HepG2 (cell line): ENCODE data around the gene IGF2BP3. TPM values are rescaled to one million over a fixed set of nuclear protein-coding genes. Genes with fewer than 3 reads are reported as not detected.

Source experiments
- ATF3 ChIP-seq: sonication (generic); formaldehyde crosslinking; IDR thresholded peaks from 2 replicates; pipeline ENCODE4 v1.4.0; 2020; ENCODE audit warnings: missing genetic modification reagents
- BORCS8-MEF2B ChIP-seq: sonication (generic); formaldehyde crosslinking; IDR thresholded peaks from 2 replicates; pipeline ENCODE4 v1.8.0; 2022; ENCODE audit warnings: mild to moderate bottlenecking, missing genetic modification reagents
- CHD2 ChIP-seq: IDR thresholded peaks from 2 replicates; pipeline ENCODE4 v1.6.1; 2011; ENCODE audit warnings: low read depth, low read length, improper control_type of control experiment
- CREBL2 ChIP-seq: sonication (generic); formaldehyde crosslinking; IDR thresholded peaks from 2 replicates; pipeline ENCODE4 v1.8.1; 2023; ENCODE audit warnings: missing genetic modification reagents, mild to moderate bottlenecking, borderline replicate concordance
- EED ChIP-seq: sonication (generic); formaldehyde crosslinking; IDR thresholded peaks from 2 replicates; pipeline ENCODE4 v1.5.0; 2020; ENCODE audit warnings: mild to moderate bottlenecking, missing genetic modification reagents
- FOXA1 ChIP-seq, 2 experiments: fragments of 450-650 bp in 1 of 2; sonication (generic) in 1 of 2; formaldehyde crosslinking in 1 of 2; IDR thresholded peaks; 2 replicates each; pipeline versions ENCODE4 v1.4.0 to v1.6.1; 2016 to 2020; ENCODE audit warnings: missing genetic modification reagents in 1 of 2
- GATA4 ChIP-seq: sonication (generic); IDR thresholded peaks from 2 replicates; pipeline ENCODE4 v1.6.1; 2016; ENCODE audit warnings: antibody characterized with exemption, low read depth, borderline replicate concordance
- GTF2F1 ChIP-seq: fragments of 150-350 bp; IDR thresholded peaks from 2 replicates; pipeline ENCODE4 v1.6.1; 2014; ENCODE audit warnings: low read length
- HDAC2 ChIP-seq: sonication (generic); formaldehyde crosslinking; IDR thresholded peaks from 2 replicates; pipeline ENCODE4 v1.4.0; 2020; ENCODE audit warnings: missing genetic modification reagents
- HINFP ChIP-seq: sonication (generic); formaldehyde crosslinking; IDR thresholded peaks from 2 replicates; pipeline ENCODE4 v1.4.0; 2020; ENCODE audit warnings: low read depth, mild to moderate bottlenecking, missing genetic modification reagents
- IRF2 ChIP-seq: IDR thresholded peaks from 2 replicates; pipeline ENCODE4 v1.6.1; 2018; ENCODE audit warnings: missing genetic modification reagents, missing compliant biosample characterization
- KMT2B ChIP-seq: IDR thresholded peaks from 2 replicates; pipeline ENCODE4 v1.6.1; 2016; ENCODE audit warnings: missing genetic modification reagents, missing compliant biosample characterization
- MAFG ChIP-seq: sonication (generic); formaldehyde crosslinking; IDR thresholded peaks from 2 replicates; pipeline ENCODE4 v1.5.1; 2020; ENCODE audit warnings: mild to moderate bottlenecking, missing genetic modification reagents
- MXD1 ChIP-seq: sonication (generic); formaldehyde crosslinking; IDR thresholded peaks from 2 replicates; pipeline ENCODE4 v1.4.0; 2020; ENCODE audit warnings: mild to moderate bottlenecking, missing genetic modification reagents
- NFIC ChIP-seq: IDR thresholded peaks from 2 replicates; pipeline ENCODE4 v1.6.1; 2012; ENCODE audit warnings: mild to moderate bottlenecking, low read length, inconsistent platforms
- PHF21A ChIP-seq: sonication (generic); formaldehyde crosslinking; IDR thresholded peaks from 2 replicates; pipeline ENCODE4 v1.5.0; 2020; ENCODE audit warnings: mild to moderate bottlenecking, missing genetic modification reagents
- RXRA ChIP-seq: sonication (generic); formaldehyde crosslinking; IDR thresholded peaks from 2 replicates; pipeline ENCODE4 v1.5.1; 2020; ENCODE audit warnings: missing genetic modification reagents
- SIX1 ChIP-seq: sonication (generic); formaldehyde crosslinking; IDR thresholded peaks from 2 replicates; pipeline ENCODE4 v1.4.0; 2020; ENCODE audit warnings: missing genetic modification reagents, borderline replicate concordance
- SMAD3 ChIP-seq: sonication (generic); formaldehyde crosslinking; IDR thresholded peaks from 2 replicates; pipeline ENCODE4 v1.4.0; 2020; ENCODE audit warnings: missing genetic modification reagents
- SOX13 ChIP-seq, 3 experiments: fragments of 450-650 bp in 1 of 3; sonication (generic) in 1 of 3; formaldehyde crosslinking in 1 of 3; IDR thresholded peaks in 2 of 3; conservative IDR thresholded peaks in 1 of 3; 2 replicates each; pipeline versions ENCODE4 v1.5.0 to v1.6.1; 2016 to 2020; ENCODE audit warnings: antibody characterized with exemption in 1 of 3, mild to moderate bottlenecking in 1 of 3, missing compliant biosample characterization in 1 of 3, missing genetic modification reagents in 1 of 3, moderate library complexity in 1 of 3
- SRSF1 ChIP-seq: fragments of 200-400 bp; formaldehyde crosslinking; optimal IDR thresholded peaks from 2 replicates; pipeline ENCODE3; 2017; ENCODE audit warnings: mild to moderate bottlenecking, low read depth, low read length, moderate library complexity
- TCF7L2 ChIP-seq: IDR thresholded peaks from 2 replicates; pipeline ENCODE4 v1.6.1; 2011; ENCODE audit warnings: mild to moderate bottlenecking, low read depth, low read length, moderate library complexity
- ZMYM3 ChIP-seq: sonication (generic); formaldehyde crosslinking; IDR thresholded peaks from 2 replicates; pipeline ENCODE4 v1.5.1; 2020; ENCODE audit warnings: mild to moderate bottlenecking, missing genetic modification reagents
- ZNF12 ChIP-seq: sonication (generic); formaldehyde crosslinking; IDR thresholded peaks from 2 replicates; pipeline ENCODE4 v1.5.0; 2020; ENCODE audit warnings: missing genetic modification reagents
- ZNF225 ChIP-seq: sonication (generic); formaldehyde crosslinking; IDR thresholded peaks from 2 replicates; pipeline ENCODE4 v1.4.0; 2020; ENCODE audit warnings: mild to moderate bottlenecking, missing genetic modification reagents
- ZNF550 ChIP-seq: sonication (generic); formaldehyde crosslinking; IDR thresholded peaks from 2 replicates; pipeline ENCODE4 v1.4.0; 2020; ENCODE audit warnings: mild to moderate bottlenecking, missing genetic modification reagents, borderline replicate concordance
- ZNF710 ChIP-seq: sonication (generic); formaldehyde crosslinking; IDR thresholded peaks from 2 replicates; pipeline ENCODE4 v1.5.0; 2020; ENCODE audit warnings: mild to moderate bottlenecking, missing genetic modification reagents, borderline replicate concordance
- ZSCAN31 ChIP-seq: sonication (generic); formaldehyde crosslinking; IDR thresholded peaks from 2 replicates; pipeline ENCODE4 v1.5.0; 2020; ENCODE audit warnings: low read depth, mild to moderate bottlenecking, missing genetic modification reagents
- polyA plus RNA-seq, 8 experiments: library from polyadenylated mRNA; depleted of rRNA in 3 of 8; stranded (reverse) in 7 of 8; unstranded in 1 of 8; fragments of >200 nt; fragmentation: Illumina TruSeq in 4 of 8; extraction: Trizol in 4 of 8; gene quantifications; 2 replicates each; pipeline versions ENCODE4 v1.2.1 to v1.2.3, GENCODE V29; 2011 to 2016; ENCODE audit warnings: low read depth in 4 of 8, missing spikeins in 1 of 8, mixed read lengths in 1 of 8; ENCODE audit not compliant: insufficient read depth in 1 of 8
- total RNA-seq, 5 experiments: library from RNA; depleted of rRNA; stranded (reverse); fragments of >200 nt; fragmentation: Illumina TruSeq; extraction: Trizol; gene quantifications; 2 replicates each; pipeline ENCODE4 v1.2.3, GENCODE V29; 2016; ENCODE audit warnings: low read depth in 1 of 5

Gene IGF2BP3
- total and polyA plus RNA-seq, 2 of the 13 experiments (the other 11 are each of a cell fraction or from before 2014, with no cell fraction given) = 37.7 to 39.5 TPM

- TF ChIP-seq ZNF12 (CRISPR knock-in tag) (peak; percentile 86), TCF7L2 (no peak), CHD2 (no peak), SIX1 (CRISPR knock-in tag) (peak; percentile 21; the same call in 1 of the 2 replicates), ZNF710 (CRISPR knock-in tag) (peak; percentile 52; the same call in 1 of the 2 replicates), RXRA (peak; percentile 20; the same call in 1 of the 2 replicates), BORCS8-MEF2B (CRISPR knock-in tag) (no peak), SOX13 (IDR thresholded peaks at IDR 0.05) (no peak; the same call in 1 of the 2 replicates), SOX13 (CRISPR knock-in tag; conservative IDR thresholded peaks at IDR 0.05 in 1 of 2, IDR thresholded peaks at IDR 0.05 in 1 of 2) (peak in 1 of 2 experiments; percentile 69; a peak in 2 of 4 replicates), PHF21A (CRISPR knock-in tag) (peak; percentile 52; the same call in 1 of the 2 replicates), SMAD3 (CRISPR knock-in tag) (0 out of 2 replicates have a peak, but pooled peaks have one; percentile 13), NFIC (peak; percentile 86), ZNF550 (CRISPR knock-in tag) (no peak), HINFP (CRISPR knock-in tag) (no peak), ZNF225 (CRISPR knock-in tag) (no peak), MXD1 (CRISPR knock-in tag) (no peak), MAFG (CRISPR knock-in tag) (no peak), EED (CRISPR knock-in tag) (no peak), GTF2F1 (no peak), KMT2B (no peak), IRF2 (CRISPR knock-in tag) (peak; percentile 44; the same call in 1 of the 2 replicates), ATF3 (CRISPR knock-in tag) (no peak), CREBL2 (CRISPR knock-in tag) (no peak), GATA4 (peak; percentile 33; the same call in 1 of the 2 replicates), ZMYM3 (CRISPR knock-in tag) (peak; percentile 74; the same call in 1 of the 2 replicates), ZSCAN31 (CRISPR knock-in tag) (no peak), FOXA1 (IDR thresholded peaks at IDR 0.05) (no peak), FOXA1 (CRISPR knock-in tag; IDR thresholded peaks at IDR 0.05) (peak; percentile 20; the same call in 1 of the 2 replicates), HDAC2 (peak; percentile 68; the same call in 1 of the 2 replicates), SRSF1 (no peak)
These were observed 133.4 kb downstream of the IGF2BP3 start (continued) for GRCh38 chr7:23336799-23337283.
